Femur (tissue), 1 donor: ENCODE measurements around the gene EIF3A.
"Not testable (repeated sequence)": the region's sequence is repeated elsewhere in the genome, so short reads cannot be mapped to it uniquely, and the experiment has no call there.

Experiments used
- DNase-seq: peaks from one replicate; pipeline ENCODE4 v3.0.0-alpha.2; 2017

Gene EIF3A

GRCh38 chr10:119080521-119081259 is at the start of gene EIF3A:
Gene EIF3A (minus strand): TSS chr10:119080817. CDS start chr10:119080676, 141 bp downstream.
- peak; percentile 96 for DNase-seq

GRCh38 chr10:119129721-119130120 is 49.1 kb upstream of the EIF3A start:
- DNase-seq, result no peak

GRCh38 chr10:119125942-119126341 is 45.3 kb upstream of the EIF3A start:
- no peak for DNase-seq

- no peak for DNase-seq
Observed at GRCh38 chr10:119120875-119121274, 40.3 kb upstream of the EIF3A start.

- DNase-seq, result no peak
Observed at GRCh38 chr10:119120413-119120867, 39.8 kb upstream of the EIF3A start.

- no peak for DNase-seq
Observed at GRCh38 chr10:119119400-119119799, 38.8 kb upstream of the EIF3A start.

- no peak for DNase-seq
Observed at GRCh38 chr10:119118231-119118630, 37.6 kb upstream of the EIF3A start.

GRCh38 chr10:119116326-119116951 is 35.8 kb upstream of the EIF3A start:
- no peak for DNase-seq

- DNase-seq, result no peak
Observed at GRCh38 chr10:119115926-119116325, 35.3 kb upstream of the EIF3A start.

GRCh38 chr10:119113751-119114732 is 33.4 kb upstream of the EIF3A start:
- DNase-seq, result no peak

GRCh38 chr10:119112056-119112455 is 31.4 kb upstream of the EIF3A start:
- no peak for DNase-seq

GRCh38 chr10:119107771-119108170 is 27.2 kb upstream of the EIF3A start:
- DNase-seq, result not testable (repeated sequence)

GRCh38 chr10:119107106-119107505 is 26.5 kb upstream of the EIF3A start:
- DNase-seq, result not testable (repeated sequence)

- not testable (repeated sequence) for DNase-seq
Observed at GRCh38 chr10:119105899-119106298, 25.3 kb upstream of the EIF3A start.

GRCh38 chr10:119105155-119105554 is 24.5 kb upstream of the EIF3A start:
- no peak for DNase-seq

GRCh38 chr10:119104654-119105015 is 24.0 kb upstream of the EIF3A start:
- DNase-seq, result no peak

GRCh38 chr10:119103903-119104653 is 23.5 kb upstream of the EIF3A start, which contains the start of gene DENND10:
Gene DENND10 (plus strand): TSS chr10:119104113. CDS start chr10:119104143, 30 bp downstream.
- DNase-seq, result peak; percentile 93

GRCh38 chr10:119103241-119103902 is 22.8 kb upstream of the EIF3A start:
- no peak for DNase-seq

- no peak for DNase-seq
Observed at GRCh38 chr10:119101366-119102098, 20.9 kb upstream of the EIF3A start.

- no peak for DNase-seq
Observed at GRCh38 chr10:119100434-119101238, 20.0 kb upstream of the EIF3A start.
